CD8-positive, alpha-beta memory T cell (primary cell): ENCODE measurements around the gene RALGAPA2. TPM values are rescaled to one million over a fixed set of nuclear protein-coding genes. Genes with fewer than 3 reads are reported as not detected.

ENCODE experiments used
- CTCF ChIA-PET: fragments of 350-600 bp; sonication (Branson Sonifier 250); formaldehyde crosslinking; loops from one replicate; lab custom pipeline; 2021; ENCODE audit warnings: antibody characterized with exemption; lab: Charles Lee
- POLR2A ChIA-PET: fragments of 350-600 bp; sonication (Branson Sonifier 250); formaldehyde crosslinking; loops from one replicate; lab custom pipeline; 2021; ENCODE audit warnings: antibody characterized with exemption; lab: Charles Lee
- DNase-seq, 5 donors: peaks; one replicate each; pipeline versions ENCODE4 v3.0.0 to v3.0.0-alpha.2; 2020 to 2022; ENCODE audit warnings: mixed read lengths in 1 of 5
- H3K27ac ChIP-seq: one replicate; pipeline ENCODE4 v1.7.0; 2013; ENCODE audit warnings: low read depth, mild to moderate bottlenecking, low read length, moderate library complexity
- H3K27me3 ChIP-seq: 2 replicates; pipeline ENCODE4 v1.7.0; 2013; ENCODE audit warnings: low read length, mild to moderate bottlenecking; ENCODE audit not compliant: insufficient read depth, poor library complexity, severe bottlenecking
- H3K36me3 ChIP-seq: 2 replicates; pipeline ENCODE4 v1.7.0; 2013; ENCODE audit warnings: mild to moderate bottlenecking, low read length, moderate library complexity; ENCODE audit not compliant: insufficient read depth
- H3K4me1 ChIP-seq: 2 replicates; pipeline ENCODE4 v1.7.0; 2013; ENCODE audit warnings: mild to moderate bottlenecking, low read length, moderate library complexity; ENCODE audit not compliant: insufficient read depth
- H3K4me3 ChIP-seq: 2 replicates; pipeline ENCODE4 v1.7.0; 2013; ENCODE audit warnings: mild to moderate bottlenecking, low read length
- H3K9me3 ChIP-seq: 2 replicates; pipeline ENCODE4 v1.7.0; 2013; ENCODE audit warnings: mild to moderate bottlenecking, low read length
- H3K27ac Mint-ChIP-seq, 8 donors: one replicate each; pipeline ENCODE4 v1.8.0; 2020 to 2021; ENCODE audit warnings: mixed read lengths in 8 of 8, mild to moderate bottlenecking in 6 of 8, inconsistent platforms in 3 of 8, moderate library complexity in 3 of 8
- H3K27me3 Mint-ChIP-seq, 2 donors: one replicate each; pipeline ENCODE4 v1.8.0; 2020 to 2021; ENCODE audit warnings: mixed read lengths in 2 of 2, mild to moderate bottlenecking in 1 of 2, moderate library complexity in 1 of 2
- H3K36me3 Mint-ChIP-seq, 3 donors: one replicate each; pipeline ENCODE4 v1.8.0; 2020 to 2021; ENCODE audit warnings: mixed read lengths in 3 of 3, inconsistent platforms in 1 of 3, mild to moderate bottlenecking in 1 of 3
- H3K4me1 Mint-ChIP-seq, 3 donors: one replicate each; pipeline ENCODE4 v1.8.0; 2020 to 2021; ENCODE audit warnings: mixed read lengths in 3 of 3, inconsistent platforms in 1 of 3, mild to moderate bottlenecking in 1 of 3
- H3K4me3 Mint-ChIP-seq, 7 donors: one replicate each; pipeline ENCODE4 v1.8.0; 2020 to 2021; ENCODE audit warnings: mixed read lengths in 7 of 7, mild to moderate bottlenecking in 6 of 7, moderate library complexity in 4 of 7, inconsistent platforms in 2 of 7
- H3K9me3 Mint-ChIP-seq, 5 donors: one replicate each; pipeline ENCODE4 v1.8.0; 2020 to 2022; ENCODE audit warnings: mixed read lengths in 5 of 5, mild to moderate bottlenecking in 3 of 5, moderate library complexity in 2 of 5, inconsistent platforms in 1 of 5
- polyA plus RNA-seq: library from polyadenylated mRNA; unstranded; fragments of 300-500 nt; fragmentation: Illumina TruSeq; gene quantifications from one replicate; pipeline ENCODE4 v1.2.3, GENCODE V29; 2021
- total RNA-seq, 2 experiments: library from RNA; stranded (reverse); gene quantifications; one replicate each; pipeline ENCODE4 v1.2.3, GENCODE V29; 2021

The RALGAPA2 gene
- total and polyA plus RNA-seq, 3 experiments from 2014 or later = 7.4 to 14.5 (median 13.4) TPM

DNA sequence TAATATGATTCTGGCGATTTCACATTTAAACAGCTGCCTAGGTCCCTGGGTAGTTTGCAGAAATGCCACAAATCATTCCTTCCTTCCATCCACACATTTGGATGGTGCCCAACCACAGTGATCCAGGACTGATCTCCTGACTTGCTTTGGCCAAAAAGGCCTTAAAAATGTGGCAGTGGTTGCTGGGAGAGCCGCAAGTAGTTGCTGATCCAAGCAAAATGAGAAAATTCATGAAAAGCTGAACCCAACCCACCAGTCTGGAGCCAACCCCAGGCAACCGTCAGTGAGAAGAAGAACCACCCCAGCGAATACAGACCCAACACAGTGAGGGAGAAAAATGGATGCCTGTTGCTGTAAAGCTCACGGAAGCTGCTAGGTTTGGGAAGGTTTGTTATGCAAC lies 25.1 kb downstream of the RALGAPA2 start:
- no peaks in the 10 kb centered on the region for H3K9me3 Mint-ChIP-seq
- Histone ChIP-seq H3K4me1 (peaks cover 6% of the 10 kb centered on the region), H3K27me3 (no peaks in the 10 kb centered on the region), H3K27ac (no peak overlapping the region), H3K4me3 (no peak overlapping the region), H3K36me3 (no peaks in the 10 kb centered on the region), H3K9me3 (no peaks in the 10 kb centered on the region)
- H3K36me3 Mint-ChIP-seq = peaks cover 0 to 3% (median 2%) of the 10 kb centered on the region in 3 donors
- no peak overlapping the region for H3K4me3 Mint-ChIP-seq
- no peak for DNase-seq
- CTCF ChIA-PET = no interaction called here
- no peaks in the 10 kb centered on the region for H3K27me3 Mint-ChIP-seq
- no peak overlapping the region for H3K27ac Mint-ChIP-seq
- H3K4me1 Mint-ChIP-seq = peaks cover 56 to 61% (median 60%) of the 10 kb centered on the region in 3 donors
- POLR2A ChIA-PET = no interaction called here

DNA sequence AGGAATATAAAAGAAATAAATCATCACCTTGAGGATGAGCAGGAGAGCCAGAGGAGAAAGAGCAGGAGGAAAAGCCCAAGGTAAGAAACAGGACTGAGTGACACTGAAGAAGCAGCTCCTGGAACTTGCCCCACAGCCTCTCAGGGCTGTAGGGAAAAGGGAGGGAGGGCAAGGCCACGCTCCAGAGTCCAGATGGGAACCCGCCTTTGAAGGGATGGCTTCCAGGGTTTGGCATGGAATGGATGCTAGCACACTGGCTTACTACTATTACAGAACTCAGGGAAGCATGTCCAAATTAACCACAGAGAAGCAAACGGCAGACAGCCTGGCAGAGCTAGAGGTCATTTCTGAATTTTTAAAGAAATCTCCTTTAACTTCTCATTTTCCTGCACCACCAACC lies 26.8 kb downstream of the RALGAPA2 start:
- no peak for DNase-seq
- peaks cover 0 to 3% (median 2%) of the 10 kb centered on the region in 3 donors for H3K36me3 Mint-ChIP-seq
- POLR2A ChIA-PET = no interaction called here
- CTCF ChIA-PET = interaction anchor here (0.9 to 1.0 kb wide), 2 partner anchors 13 kb away, joined by 3 to 4 read pairs; no protein-coding TSS in a partner anchor
- Histone ChIP-seq H3K4me1 (peaks cover under 1% of the 10 kb centered on the region), H3K9me3 (no peaks in the 10 kb centered on the region), H3K27me3 (no peaks in the 10 kb centered on the region), H3K27ac (no peak overlapping the region), H3K4me3 (no peak overlapping the region), H3K36me3 (no peaks in the 10 kb centered on the region)
- H3K4me3 Mint-ChIP-seq = peak overlapping the region in 1 of 7 donors; percentile 20
- H3K27ac Mint-ChIP-seq = peak overlapping the region in 3 of 8 donors; percentile 9 to 58 (median 10)
- H3K9me3 Mint-ChIP-seq = no peaks in the 10 kb centered on the region
- H3K4me1 Mint-ChIP-seq = peaks cover 59 to 70% (median 66%) of the 10 kb centered on the region in 3 donors
- no peaks in the 10 kb centered on the region for H3K27me3 Mint-ChIP-seq

DNA sequence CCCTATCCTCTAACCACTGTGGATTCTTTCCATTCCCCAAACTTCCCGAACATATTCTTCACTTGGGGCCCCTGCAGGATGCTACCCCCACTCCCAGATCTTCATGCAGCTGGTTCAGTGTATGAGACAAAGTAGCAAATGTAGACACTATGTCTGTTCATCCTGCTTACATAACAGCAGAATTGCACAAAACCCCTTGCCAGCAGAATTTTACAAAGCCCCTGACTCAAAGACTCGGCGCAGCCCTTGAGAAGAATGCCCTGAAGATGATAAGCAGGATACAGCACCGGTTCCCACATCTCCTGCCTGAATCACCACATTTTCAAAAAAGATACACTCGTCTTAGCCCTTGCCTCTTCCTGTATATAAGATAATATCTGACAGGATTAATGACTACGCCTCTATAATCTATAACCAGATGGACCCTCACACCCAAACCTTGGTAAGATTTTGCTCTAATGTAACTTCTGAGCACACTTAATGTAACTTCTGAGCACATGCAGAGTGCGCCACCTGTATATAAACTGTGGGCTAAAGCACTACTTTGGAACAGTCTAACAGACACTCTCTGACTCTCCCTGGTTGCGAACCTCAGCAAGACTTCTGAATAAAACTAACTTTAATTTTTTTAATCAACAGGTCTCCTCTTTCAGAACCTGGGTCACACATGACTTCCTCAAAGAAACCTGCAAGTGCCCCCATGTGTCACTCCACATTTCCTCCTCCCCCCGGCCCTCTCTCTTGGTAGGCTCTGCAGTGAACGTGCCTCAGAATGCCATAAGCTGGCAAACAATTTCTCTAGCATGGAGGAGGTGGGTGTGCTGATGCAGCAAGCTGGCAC lies 28.7 kb downstream of the RALGAPA2 start:
- no peaks in the 10 kb centered on the region for H3K9me3 ChIP-seq
- no peaks in the 10 kb centered on the region for H3K27me3 Mint-ChIP-seq
- no peak overlapping the region for H3K27ac ChIP-seq
- no peaks in the 10 kb centered on the region for H3K36me3 ChIP-seq
- no peaks in the 10 kb centered on the region for H3K27me3 ChIP-seq
- POLR2A ChIA-PET = no interaction called here
- H3K36me3 Mint-ChIP-seq = peaks cover under 1 to 12% (median 12%) of the 10 kb centered on the region in 3 donors
- H3K4me1 Mint-ChIP-seq = peaks cover 64 to 70% (median 67%) of the 10 kb centered on the region in 3 donors
- H3K4me3 ChIP-seq = no peak overlapping the region
- CTCF ChIA-PET = no interaction called here
- no peak for DNase-seq
- H3K27ac Mint-ChIP-seq = peak overlapping the region in 4 of 8 donors; percentile 18 to 88 (median 40)
- no peaks in the 10 kb centered on the region for H3K4me1 ChIP-seq
- no peaks in the 10 kb centered on the region for H3K9me3 Mint-ChIP-seq
- no peak overlapping the region for H3K4me3 Mint-ChIP-seq

DNA sequence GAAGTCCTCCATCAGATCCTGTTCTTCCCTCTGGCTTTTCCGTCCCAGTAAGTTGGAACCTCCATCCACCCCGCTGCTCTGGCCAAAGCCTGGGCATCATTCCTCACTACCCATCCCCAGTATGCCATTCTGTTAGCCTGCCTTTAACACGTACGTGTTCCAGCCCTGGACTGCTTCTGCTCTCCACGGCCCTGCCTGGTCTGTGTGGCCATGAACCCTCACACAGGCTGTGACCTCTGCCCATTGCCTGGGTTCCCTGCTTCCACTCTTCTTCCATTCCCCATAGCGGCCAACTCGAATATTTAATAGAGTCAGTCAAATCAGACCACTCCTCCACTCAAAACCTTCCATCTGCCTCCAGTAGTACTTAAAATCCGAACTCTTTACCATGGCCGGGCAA lies 29.4 kb downstream of the RALGAPA2 start:
- no peaks in the 10 kb centered on the region for H3K27me3 ChIP-seq
- ChIA-PET CTCF (no interaction called here), POLR2A (no interaction called here)
- Mint-ChIP-seq H3K27ac (peak overlapping the region in 1 of 8 donors; percentile 88), H3K4me3 (no peak overlapping the region), H3K4me1 (peaks cover 62 to 71% (median 68%) of the 10 kb centered on the region in 3 donors), H3K36me3 (peaks cover 5 to 19% (median 14%) of the 10 kb centered on the region in 3 donors), H3K27me3 (no peaks in the 10 kb centered on the region), H3K9me3 (no peaks in the 10 kb centered on the region)
- H3K4me1 ChIP-seq = no peaks in the 10 kb centered on the region
- no peak overlapping the region for H3K4me3 ChIP-seq
- no peak overlapping the region for H3K27ac ChIP-seq
- DNase-seq = no peak
- H3K36me3 ChIP-seq = no peaks in the 10 kb centered on the region
- no peaks in the 10 kb centered on the region for H3K9me3 ChIP-seq

GRCh38 chr20:20680991-20681508 lies 31.4 kb downstream of the RALGAPA2 start:
- Histone ChIP-seq H3K27ac (no peak overlapping the region), H3K36me3 (no peaks in the 10 kb centered on the region), H3K4me1 (no peaks in the 10 kb centered on the region), H3K9me3 (no peaks in the 10 kb centered on the region), H3K4me3 (no peak overlapping the region), H3K27me3 (no peaks in the 10 kb centered on the region)
- H3K9me3 Mint-ChIP-seq = no peaks in the 10 kb centered on the region
- H3K4me1 Mint-ChIP-seq = peaks cover 57 to 70% (median 63%) of the 10 kb centered on the region in 3 donors
- no peaks in the 10 kb centered on the region for H3K27me3 Mint-ChIP-seq
- CTCF ChIA-PET = no interaction called here
- POLR2A ChIA-PET = no interaction called here
- DNase-seq = no peak
- H3K27ac Mint-ChIP-seq = peak overlapping the region in 6 of 8 donors; percentile 5 to 89 (median 52)
- peaks cover 5 to 29% (median 14%) of the 10 kb centered on the region in 3 donors for H3K36me3 Mint-ChIP-seq
- no peak overlapping the region for H3K4me3 Mint-ChIP-seq

GRCh38 chr20:20679316-20679715 lies 33.1 kb downstream of the RALGAPA2 start:
- ChIA-PET POLR2A (no interaction called here), CTCF (no interaction called here)
- DNase-seq = no peak

GRCh38 chr20:20677186-20677585 lies 35.3 kb downstream of the RALGAPA2 start:
- H3K4me3 ChIP-seq = no peak overlapping the region
- Mint-ChIP-seq H3K27me3 (no peaks in the 10 kb centered on the region), H3K9me3 (no peaks in the 10 kb centered on the region), H3K4me3 (no peak overlapping the region), H3K27ac (peak overlapping the region in 3 of 8 donors; percentile 4 to 75 (median 57)), H3K36me3 (peaks cover 5 to 32% (median 15%) of the 10 kb centered on the region in 3 donors), H3K4me1 (peaks cover 31 to 49% (median 48%) of the 10 kb centered on the region in 3 donors)
- no peak for DNase-seq
- no peaks in the 10 kb centered on the region for H3K9me3 ChIP-seq
- H3K27me3 ChIP-seq = no peaks in the 10 kb centered on the region
- no peak overlapping the region for H3K27ac ChIP-seq
- ChIA-PET CTCF (no interaction called here), POLR2A (no interaction called here)
- H3K36me3 ChIP-seq = no peaks in the 10 kb centered on the region
- no peaks in the 10 kb centered on the region for H3K4me1 ChIP-seq

More at GRCh38 chr20:20679316-20679715, 33.1 kb downstream of the RALGAPA2 start:
- Histone ChIP-seq H3K27me3 (no peaks in the 10 kb centered on the region), H3K36me3 (no peaks in the 10 kb centered on the region), H3K4me3 (no peak overlapping the region), H3K27ac (no peak overlapping the region), H3K9me3 (no peaks in the 10 kb centered on the region), H3K4me1 (no peaks in the 10 kb centered on the region)
- Mint-ChIP-seq H3K4me3 (no peak overlapping the region), H3K4me1 (peaks cover 51 to 65% (median 64%) of the 10 kb centered on the region in 3 donors), H3K9me3 (no peaks in the 10 kb centered on the region), H3K36me3 (peaks cover 5 to 30% (median 13%) of the 10 kb centered on the region in 3 donors), H3K27me3 (no peaks in the 10 kb centered on the region), H3K27ac (peak overlapping the region in 2 of 8 donors; percentile 8 to 33)

GRCh38 chr20:20668639-20669038 lies 43.8 kb downstream of the RALGAPA2 start:
- Histone ChIP-seq H3K4me3 (no peak overlapping the region), H3K27me3 (no peaks in the 10 kb centered on the region), H3K36me3 (no peaks in the 10 kb centered on the region), H3K9me3 (no peaks in the 10 kb centered on the region), H3K4me1 (peaks cover 5% of the 10 kb centered on the region), H3K27ac (no peak overlapping the region)
- H3K4me3 Mint-ChIP-seq = no peak overlapping the region
- H3K9me3 Mint-ChIP-seq = no peaks in the 10 kb centered on the region
- peak overlapping the region in 2 of 8 donors; percentile 13 to 66 for H3K27ac Mint-ChIP-seq
- H3K27me3 Mint-ChIP-seq = no peaks in the 10 kb centered on the region
- no peak for DNase-seq
- peaks cover 0 to 12% (median 6%) of the 10 kb centered on the region in 3 donors for H3K36me3 Mint-ChIP-seq
- CTCF ChIA-PET = no interaction called here
- H3K4me1 Mint-ChIP-seq = peaks cover 25 to 49% (median 36%) of the 10 kb centered on the region in 3 donors
- POLR2A ChIA-PET = no interaction called here
